ENCODE results near the gene HYOU1.

GRCh38 chr11:119025978-119026766 lies 30.8 kb downstream of the HYOU1 start:
- TF ChIP-seq POLR2AphosphoS5 (IDR thresholded peaks at IDR 0.05; ENCODE audit: low read depth, low read length) (no peak), POLR2A (IDR thresholded peaks at IDR 0.05; ENCODE audit: low read depth, low read length) (no peak)
